SK-N-SH (cell line): ENCODE results near the gene HOXC11.

ENCODE experiments used
- CTCF ChIP-seq: fragments of 200-600 bp; sonication (generic); IDR thresholded peaks from 2 replicates; pipeline ENCODE4 v1.6.1; 2017; ENCODE audit warnings: antibody characterized with exemption, mild to moderate bottlenecking, moderate library complexity
- ELF1 ChIP-seq: IDR thresholded peaks from 2 replicates; pipeline ENCODE4 v1.4.0; 2012
- EP300 ChIP-seq, 2 experiments: IDR thresholded peaks; 2 replicates each; pipeline versions ENCODE4 v1.4.0 to v1.6.1; 2012; ENCODE audit warnings: borderline replicate concordance in 1 of 2, low read depth in 1 of 2, low read length in 1 of 2
- EZH2phosphoT487 ChIP-seq: fragments of 200-600 bp; sonication (generic); IDR thresholded peaks from 2 replicates; pipeline ENCODE4 v1.6.1; 2017; ENCODE audit warnings: low read depth, mixed run types, mild to moderate bottlenecking, antibody characterized with exemption, moderate library complexity, borderline replicate concordance
- FOXJ3 ChIP-seq: sonication (generic); formaldehyde crosslinking; IDR thresholded peaks from 2 replicates; pipeline ENCODE4 v1.5.1; 2020; ENCODE audit warnings: mild to moderate bottlenecking, missing genetic modification reagents
- FOXM1 ChIP-seq: IDR thresholded peaks from 2 replicates; pipeline ENCODE4 v1.4.0; 2012; ENCODE audit warnings: low read depth, mild to moderate bottlenecking
- JUND ChIP-seq: IDR thresholded peaks from 2 replicates; pipeline ENCODE4 v1.4.0; 2012
- MAX ChIP-seq: IDR thresholded peaks from 2 replicates; pipeline ENCODE4 v1.4.0; 2012; ENCODE audit warnings: low read depth
- POLR2AphosphoS5 ChIP-seq: IDR thresholded peaks from 2 replicates; pipeline ENCODE4 v1.6.1; 2012; ENCODE audit warnings: low read depth, low read length
- REST ChIP-seq: IDR thresholded peaks from 2 replicates; pipeline ENCODE4 v1.6.1; 2012; ENCODE audit warnings: mild to moderate bottlenecking, low read depth, low read length, moderate library complexity
- SMC3 ChIP-seq: IDR thresholded peaks from 2 replicates; pipeline ENCODE4 v1.6.1; 2012; ENCODE audit warnings: low read depth, low read length, improper control_type of control experiment
- TAF1 ChIP-seq: IDR thresholded peaks from 2 replicates; pipeline ENCODE4 v1.6.1; 2012; ENCODE audit warnings: low read depth, mild to moderate bottlenecking, low read length, moderate library complexity, borderline replicate concordance
- TCF12 ChIP-seq: IDR thresholded peaks from 2 replicates; pipeline ENCODE4 v1.4.0; 2012

GRCh38 chr12:54017878-54018467 is 45.0 kb downstream of the HOXC11 start:
- 0 out of 2 replicates have a peak, but pooled peaks have one; percentile 19 for TF ChIP-seq MAX
- 0 out of 2 replicates have a peak, but pooled peaks have one; percentile 33 for TF ChIP-seq TCF12
- TF ChIP-seq CTCF, result no peak
- peak; percentile 75; the same call in 1 of the 2 replicates for TF ChIP-seq TAF1
- no peak for TF ChIP-seq SMC3
- TF ChIP-seq POLR2AphosphoS5, result peak; percentile 76
- no peak for TF ChIP-seq REST
- no peak for TF ChIP-seq EZH2phosphoT487
- TF ChIP-seq FOXM1, result no peak
- TF ChIP-seq EP300 (IDR thresholded peaks at IDR 0.05; ENCODE audit: borderline replicate concordance in 1 of 2, low read depth in 1 of 2, low read length in 1 of 2), result peak in 1 of 2 experiments; percentile 30; a peak in 1 of 4 replicates
- TF ChIP-seq ELF1, result peak; percentile 66
- TF ChIP-seq FOXJ3, result no peak
- TF ChIP-seq JUND, result no peak
